HepG2 (cell line): Measurements from ENCODE around the gene POP7. TPM values are rescaled to one million over a fixed set of nuclear protein-coding genes. Genes with fewer than 3 reads are reported as not detected.

Experiments used
- CEBPZ ChIP-seq: IDR thresholded peaks from 2 replicates; pipeline ENCODE4 v1.6.1; 2012; ENCODE audit warnings: low read length, improper control_type of control experiment
- CHD4 ChIP-seq: fragments of 200-600 bp; sonication (generic); IDR thresholded peaks from 2 replicates; pipeline ENCODE4 v1.7.0; 2017; ENCODE audit warnings: mild to moderate bottlenecking, low read length, borderline replicate concordance
- FOXA3 ChIP-seq: IDR thresholded peaks from 2 replicates; pipeline ENCODE4 v1.6.1; 2016; ENCODE audit warnings: missing genetic modification reagents, missing compliant biosample characterization
- HDAC2 ChIP-seq: sonication (generic); formaldehyde crosslinking; IDR thresholded peaks from 2 replicates; pipeline ENCODE4 v1.4.0; 2020; ENCODE audit warnings: missing genetic modification reagents
- HMGA1 ChIP-seq: sonication (generic); formaldehyde crosslinking; conservative IDR thresholded peaks from 2 replicates; pipeline ENCODE4 v1.4.0; 2020; ENCODE audit warnings: missing genetic modification reagents
- HOXA5 ChIP-seq: sonication (generic); formaldehyde crosslinking; IDR thresholded peaks from 2 replicates; pipeline ENCODE4 v1.4.0; 2020; ENCODE audit warnings: missing genetic modification reagents
- KLF13 ChIP-seq: sonication (generic); formaldehyde crosslinking; IDR thresholded peaks from 2 replicates; pipeline ENCODE4 v1.4.0; 2020; ENCODE audit warnings: mild to moderate bottlenecking, missing genetic modification reagents
- NFKB2 ChIP-seq: sonication (generic); formaldehyde crosslinking; IDR thresholded peaks from 2 replicates; pipeline ENCODE4 v1.4.0; 2020; ENCODE audit warnings: missing genetic modification reagents, borderline replicate concordance
- NFRKB ChIP-seq: fragments of 450-650 bp; IDR thresholded peaks from 2 replicates; pipeline ENCODE4 v1.6.1; 2017
- PITX1 ChIP-seq: sonication (generic); formaldehyde crosslinking; IDR thresholded peaks from 2 replicates; pipeline ENCODE4 v1.5.1; 2020; ENCODE audit warnings: mild to moderate bottlenecking, missing genetic modification reagents
- PLRG1 ChIP-seq: fragments of 450-650 bp; conservative IDR thresholded peaks from 2 replicates; pipeline ENCODE4 v1.6.1; 2016
- RARA ChIP-seq: IDR thresholded peaks from 2 replicates; pipeline ENCODE4 v1.6.1; 2016; ENCODE audit warnings: missing genetic modification reagents, missing compliant biosample characterization
- REXO4 ChIP-seq: sonication (generic); formaldehyde crosslinking; IDR thresholded peaks from 2 replicates; pipeline ENCODE4 v1.8.0; 2022; ENCODE audit warnings: missing genetic modification reagents, mild to moderate bottlenecking, borderline replicate concordance
- ZKSCAN5 ChIP-seq: sonication (generic); formaldehyde crosslinking; IDR thresholded peaks from 2 replicates; pipeline ENCODE4 v1.5.1; 2020; ENCODE audit warnings: mild to moderate bottlenecking, missing genetic modification reagents
- ZNF276 ChIP-seq: sonication (generic); formaldehyde crosslinking; IDR thresholded peaks from 2 replicates; pipeline ENCODE4 v1.4.0; 2020; ENCODE audit warnings: mild to moderate bottlenecking, low read depth, missing genetic modification reagents
- ZNF333 ChIP-seq: sonication (generic); formaldehyde crosslinking; IDR thresholded peaks from 2 replicates; pipeline ENCODE4 v1.4.0; 2020; ENCODE audit warnings: mild to moderate bottlenecking, missing genetic modification reagents, borderline replicate concordance
- ZNF414 ChIP-seq: sonication (generic); formaldehyde crosslinking; IDR thresholded peaks from 2 replicates; pipeline ENCODE4 v1.5.0; 2020; ENCODE audit warnings: missing genetic modification reagents
- ZNF432 ChIP-seq: sonication (generic); formaldehyde crosslinking; IDR thresholded peaks from 2 replicates; pipeline ENCODE4 v1.5.0; 2020; ENCODE audit warnings: missing genetic modification reagents, mild to moderate bottlenecking, borderline replicate concordance
- ZNF713 ChIP-seq: sonication (generic); formaldehyde crosslinking; IDR thresholded peaks from 2 replicates; pipeline ENCODE4 v1.4.0; 2020; ENCODE audit warnings: mild to moderate bottlenecking, missing genetic modification reagents
- ZNF788 ChIP-seq: sonication (generic); formaldehyde crosslinking; IDR thresholded peaks from 2 replicates; pipeline ENCODE4 v1.5.0; 2020; ENCODE audit warnings: mild to moderate bottlenecking, missing genetic modification reagents, borderline replicate concordance
- ZNF891 ChIP-seq: sonication (generic); formaldehyde crosslinking; IDR thresholded peaks from 2 replicates; pipeline ENCODE4 v1.5.0; 2020; ENCODE audit warnings: mild to moderate bottlenecking, missing genetic modification reagents
- ZSCAN5A ChIP-seq: sonication (generic); formaldehyde crosslinking; IDR thresholded peaks from 2 replicates; pipeline ENCODE4 v1.8.0; 2022; ENCODE audit warnings: mild to moderate bottlenecking, missing genetic modification reagents, borderline replicate concordance
- polyA plus RNA-seq, 8 experiments: library from polyadenylated mRNA; depleted of rRNA in 3 of 8; stranded (reverse) in 7 of 8; unstranded in 1 of 8; fragments of >200 nt; fragmentation: Illumina TruSeq in 4 of 8; extraction: Trizol in 4 of 8; gene quantifications; 2 replicates each; pipeline versions ENCODE4 v1.2.1 to v1.2.3, GENCODE V29; 2011 to 2016; ENCODE audit warnings: low read depth in 4 of 8, missing spikeins in 1 of 8, mixed read lengths in 1 of 8; ENCODE audit not compliant: insufficient read depth in 1 of 8
- total RNA-seq, 5 experiments: library from RNA; depleted of rRNA; stranded (reverse); fragments of >200 nt; fragmentation: Illumina TruSeq; extraction: Trizol; gene quantifications; 2 replicates each; pipeline ENCODE4 v1.2.3, GENCODE V29; 2016; ENCODE audit warnings: low read depth in 1 of 5

Gene POP7
- total and polyA plus RNA-seq, 2 of the 13 experiments (the other 11 are each of a cell fraction or from before 2014, with no cell fraction given): 63.9 to 91.1 TPM

- TF ChIP-seq ZNF333 (CRISPR knock-in tag) (peak; percentile 46; the same call in 1 of the 2 replicates), CEBPZ (no peak), NFRKB (no peak), PITX1 (peak; percentile 73), ZNF891 (CRISPR knock-in tag) (no peak), KLF13 (no peak), HOXA5 (CRISPR knock-in tag) (0 out of 2 replicates have a peak, but pooled peaks have one; percentile 29), ZNF276 (CRISPR knock-in tag) (peak; percentile 24; the same call in 1 of the 2 replicates), RARA (peak; percentile 91), ZNF713 (no peak), FOXA3 (CRISPR knock-in tag) (peak; percentile 23; the same call in 1 of the 2 replicates), PLRG1 (no peak), ZNF788 (peak; percentile 51; the same call in 1 of the 2 replicates), HMGA1 (CRISPR knock-in tag) (no peak), REXO4 (CRISPR knock-in tag) (no peak), ZNF414 (0 out of 2 replicates have a peak, but pooled peaks have one; percentile 26), ZSCAN5A (CRISPR knock-in tag) (peak; percentile 71; the same call in 1 of the 2 replicates), ZKSCAN5 (CRISPR knock-in tag) (no peak), ZNF432 (CRISPR knock-in tag) (no peak), HDAC2 (peak; percentile 64; the same call in 1 of the 2 replicates), NFKB2 (CRISPR knock-in tag) (peak; percentile 36; the same call in 1 of the 2 replicates), CHD4 (peak; percentile 94; the same call in 1 of the 2 replicates)
These were observed 13.8 kb downstream of the POP7 start (continued) for GRCh38 chr7:100719523-100720278.
